ENCODE results near the gene RPUSD3.
"Not testable (repeated sequence)": the region's sequence is repeated elsewhere in the genome, so short reads cannot be mapped to it uniquely, and the experiment has no call there.

RPUSD3 gene

DNA sequence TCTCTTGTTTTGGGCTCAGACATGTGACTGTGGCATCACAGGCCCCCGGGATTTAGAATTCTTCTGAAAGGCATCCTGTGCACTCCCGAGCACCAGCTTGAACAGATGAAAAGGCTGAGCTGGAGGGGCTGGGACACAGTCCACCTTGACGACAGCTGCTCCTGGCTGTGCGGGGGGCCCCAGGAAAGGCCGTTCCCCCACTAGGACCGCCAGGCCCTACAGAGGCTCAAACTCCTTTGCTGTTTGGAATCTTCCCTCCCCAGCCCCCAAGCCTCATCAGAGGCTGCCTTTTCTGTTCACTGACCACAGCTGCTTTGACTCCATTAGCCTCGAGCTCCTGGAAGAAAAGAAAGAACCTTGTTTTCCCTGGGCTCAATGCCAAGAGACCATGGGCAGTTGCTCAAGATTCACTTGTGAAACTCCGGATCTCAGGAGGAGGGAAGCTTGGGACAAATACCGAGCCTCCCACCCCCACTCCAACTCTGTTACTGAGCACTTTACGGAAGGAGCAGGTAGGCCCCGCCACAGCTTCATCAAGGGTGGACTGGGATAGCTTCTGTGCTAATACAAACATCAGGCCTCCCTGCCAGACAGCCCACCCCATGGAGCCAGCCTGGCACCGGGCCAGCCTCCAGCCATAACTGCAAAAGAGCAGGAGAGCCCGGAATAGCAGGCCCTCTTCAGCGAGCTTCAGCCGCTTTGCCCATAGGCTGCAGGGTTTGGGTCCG, 20.6 kb upstream of the RPUSD3 start:
- DNase-seq: no peak

DNA sequence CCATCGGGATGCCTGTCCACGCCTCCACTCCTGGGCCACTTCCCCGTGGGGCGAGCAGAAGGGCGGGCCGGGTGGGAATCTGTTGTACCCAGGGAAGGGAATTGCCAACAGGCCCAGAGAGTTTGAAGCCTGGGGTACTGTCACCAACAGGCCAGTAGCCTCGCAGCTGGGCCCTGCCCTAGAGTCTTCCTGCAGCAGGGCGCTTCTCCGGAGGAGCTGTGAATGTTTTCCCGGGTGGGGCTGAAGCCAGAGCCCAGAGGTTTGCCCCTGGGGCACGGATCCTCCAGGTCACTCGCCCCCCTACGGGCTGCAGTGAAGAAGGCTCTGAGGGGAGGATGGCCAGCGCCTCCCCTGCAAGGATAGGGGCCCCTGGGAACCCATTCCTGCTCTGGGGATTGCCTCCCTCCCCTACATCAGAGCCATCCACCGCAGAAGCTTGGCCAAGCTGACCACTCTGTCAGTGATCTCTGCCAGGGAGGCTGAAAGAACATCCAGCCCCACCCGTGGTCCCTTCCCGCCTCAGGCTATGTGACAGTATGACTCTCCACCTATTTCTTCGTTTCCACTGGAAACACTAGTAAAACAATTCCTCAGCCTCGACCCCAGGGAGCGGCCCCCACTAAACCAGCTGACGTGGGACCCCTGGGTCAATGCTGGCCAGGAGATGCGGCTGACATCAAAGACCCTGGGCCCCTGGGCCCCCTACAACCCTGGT, 19.4 kb upstream of the RPUSD3 start:
- DNase-seq: no peak

DNA sequence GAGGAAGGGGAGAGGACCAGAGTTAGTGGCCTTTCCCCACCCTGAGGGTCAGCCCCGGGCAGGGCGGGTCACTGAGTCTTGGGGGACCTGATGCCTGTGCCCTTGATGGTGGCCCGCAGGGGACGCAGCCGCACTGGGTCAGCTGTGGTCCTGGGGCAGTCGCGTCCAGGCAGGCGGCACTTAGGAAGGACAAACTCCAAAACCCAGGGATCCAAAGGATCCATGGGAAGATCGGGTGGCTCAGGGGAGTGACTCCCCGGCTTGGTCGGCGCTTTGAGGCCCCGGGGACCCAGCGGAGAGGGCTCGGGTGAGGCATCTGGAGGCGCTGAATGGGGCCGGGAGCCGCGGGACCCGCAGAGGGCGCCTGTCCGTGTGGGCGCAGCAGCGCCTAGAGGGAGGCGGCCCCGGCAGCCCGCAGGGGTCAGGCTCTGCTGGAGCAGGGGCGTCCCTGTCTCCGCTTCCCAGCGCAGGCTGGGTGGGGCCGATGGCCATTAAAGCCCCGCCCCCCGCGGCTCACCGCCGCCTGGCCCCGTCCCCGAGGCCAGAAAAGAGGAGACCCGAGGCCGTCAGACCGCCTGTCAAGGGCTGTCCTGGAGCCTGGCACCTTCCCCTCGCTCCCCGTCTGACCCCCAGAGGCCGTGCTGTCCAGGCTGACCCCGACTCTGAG, 18.7 kb upstream of the RPUSD3 start:
- DNase-seq: no peak

DNA sequence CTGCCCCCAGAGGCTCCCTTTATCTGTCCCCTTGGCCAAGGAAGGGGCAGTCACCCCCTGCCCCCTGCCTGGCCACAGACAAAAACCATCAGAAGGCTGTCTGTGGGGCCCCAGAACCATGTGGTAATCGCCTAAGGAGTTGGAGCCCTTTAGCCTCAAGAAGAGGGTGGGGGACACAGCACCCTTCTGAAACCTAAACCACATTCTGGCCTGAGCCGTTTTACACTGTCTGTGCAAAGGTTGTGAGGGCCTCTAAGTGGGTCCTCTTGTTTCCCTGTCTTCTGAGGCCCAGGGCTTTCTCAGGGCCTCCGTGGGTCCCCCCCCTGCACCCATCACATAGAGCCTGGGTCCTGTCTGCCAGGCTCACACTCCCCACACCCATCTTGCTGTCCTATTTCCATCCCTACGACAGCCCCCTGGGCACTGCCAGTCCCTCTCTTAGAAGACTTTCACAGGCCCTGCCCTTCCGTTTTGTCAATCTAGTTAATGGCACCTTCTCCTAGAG, 17.9 kb upstream of the RPUSD3 start:
- no peak for DNase-seq

DNA sequence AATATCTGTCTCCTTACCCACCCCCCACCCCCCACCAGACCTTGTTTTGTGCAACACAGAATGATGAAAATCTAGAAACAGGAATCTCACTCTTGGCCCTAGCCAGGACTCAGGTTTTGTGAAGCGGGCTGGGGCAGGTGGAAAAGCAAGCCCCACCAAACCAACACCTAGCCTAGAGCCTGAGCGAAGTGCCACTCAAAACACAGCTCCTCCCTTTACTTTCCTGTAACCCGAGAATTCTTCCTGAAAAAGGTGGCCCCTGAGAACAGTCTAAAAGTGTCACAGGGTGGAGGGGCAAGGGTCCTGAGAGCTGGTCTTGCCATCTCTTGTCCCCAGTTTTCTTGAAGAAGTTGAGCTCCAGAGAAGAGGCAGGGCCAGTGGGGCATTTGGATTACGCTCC, 17.4 kb upstream of the RPUSD3 start:
- DNase-seq: no peak

DNA sequence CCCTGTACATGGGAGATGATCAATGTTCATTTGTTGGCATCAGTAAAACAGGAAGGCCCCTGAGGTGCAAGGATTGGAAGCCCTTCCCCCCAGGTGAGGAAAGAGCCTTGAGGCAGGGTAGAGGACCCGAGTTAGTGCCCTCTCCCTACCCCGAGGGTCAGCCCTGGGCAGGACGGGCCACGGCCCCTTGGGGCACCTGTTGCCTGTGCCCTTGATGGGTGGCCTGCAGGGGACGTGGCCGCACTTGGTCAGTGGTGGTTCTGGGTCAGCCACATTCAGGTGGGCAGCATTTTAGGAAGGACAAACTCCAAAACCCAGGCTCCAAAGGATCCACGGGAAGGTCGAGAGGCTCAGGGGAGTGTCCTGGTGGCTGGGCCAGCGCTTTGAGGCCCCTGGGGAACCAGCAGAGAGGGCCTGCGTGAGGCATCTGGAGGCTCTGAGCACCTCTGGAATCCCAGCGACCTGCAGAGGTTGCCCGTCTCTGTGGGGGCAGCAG, 15.8 kb upstream of the RPUSD3 start:
- DNase-seq: no peak

DNA sequence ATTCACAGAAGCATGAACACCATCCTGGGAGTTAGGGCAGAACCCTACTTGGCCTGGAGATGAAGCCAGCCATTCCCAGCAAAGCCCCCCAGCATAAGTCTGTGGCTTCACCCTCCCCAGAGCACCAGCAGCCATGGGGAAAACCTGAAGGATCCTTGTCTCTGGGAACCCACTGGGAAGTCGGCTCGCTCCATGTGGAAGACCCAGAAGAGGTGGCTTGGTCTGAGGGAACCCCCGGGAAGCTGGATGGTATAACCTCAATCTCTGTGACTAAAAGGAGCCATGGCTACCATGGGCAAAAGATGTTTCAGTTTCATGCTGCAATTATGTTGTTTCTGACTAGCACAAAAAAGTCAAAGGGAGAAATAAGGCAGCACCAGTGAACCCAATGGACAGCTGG, 11.8 kb upstream of the RPUSD3 start:
- DNase-seq: no peak

DNA sequence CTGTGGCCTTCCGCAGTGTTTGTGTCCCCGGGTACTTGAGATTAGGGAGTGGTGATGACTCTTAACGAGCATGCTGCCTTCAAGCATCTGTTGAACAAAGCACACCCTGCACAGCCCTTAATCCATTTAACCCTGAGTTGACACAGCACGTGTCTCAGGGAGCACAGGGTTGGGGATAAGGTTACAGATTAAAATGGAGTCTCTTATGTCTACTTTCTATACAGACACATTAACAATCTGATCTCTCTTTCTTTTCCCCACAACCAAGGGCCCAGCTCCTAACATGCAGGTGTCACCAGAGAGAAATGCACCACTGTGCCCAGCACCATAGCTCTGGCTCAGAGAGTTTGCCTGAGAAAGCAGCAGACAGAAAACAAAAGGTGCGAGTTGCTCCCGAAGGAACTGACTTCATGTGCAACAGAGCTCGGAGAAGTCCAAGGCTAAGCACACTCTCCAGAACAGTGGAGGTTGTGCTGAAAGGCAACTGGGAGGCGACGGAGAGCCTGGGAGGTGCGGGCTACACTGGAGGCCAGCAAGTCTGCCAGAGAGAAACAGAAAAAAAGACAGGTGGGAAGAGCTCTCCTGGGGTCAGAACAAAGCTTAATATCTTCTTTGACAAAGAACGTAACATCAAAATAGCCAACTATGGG, 10.6 kb upstream of the RPUSD3 start:
- DNase-seq: not testable (repeated sequence)

DNA sequence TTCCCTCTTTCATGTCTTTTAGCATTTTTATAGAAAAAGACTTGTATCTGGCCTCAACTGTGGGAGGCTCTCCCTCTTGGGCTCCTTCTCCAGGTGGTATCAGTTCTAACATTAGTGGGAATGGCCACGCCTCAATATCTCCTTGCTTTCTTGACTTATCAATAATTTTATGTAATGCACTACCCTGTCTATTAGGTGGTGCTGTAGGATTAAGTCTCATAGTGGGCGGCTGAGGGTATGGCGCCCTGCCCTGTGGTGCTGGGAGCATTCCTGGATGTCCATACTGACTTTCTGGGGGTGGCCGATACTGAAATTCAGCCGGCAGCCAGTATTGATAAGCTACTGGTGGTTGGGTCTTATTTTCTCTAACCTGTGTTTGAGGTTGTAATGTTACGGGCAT, 8.7 kb upstream of the RPUSD3 start:
- DNase-seq: no peak

DNA sequence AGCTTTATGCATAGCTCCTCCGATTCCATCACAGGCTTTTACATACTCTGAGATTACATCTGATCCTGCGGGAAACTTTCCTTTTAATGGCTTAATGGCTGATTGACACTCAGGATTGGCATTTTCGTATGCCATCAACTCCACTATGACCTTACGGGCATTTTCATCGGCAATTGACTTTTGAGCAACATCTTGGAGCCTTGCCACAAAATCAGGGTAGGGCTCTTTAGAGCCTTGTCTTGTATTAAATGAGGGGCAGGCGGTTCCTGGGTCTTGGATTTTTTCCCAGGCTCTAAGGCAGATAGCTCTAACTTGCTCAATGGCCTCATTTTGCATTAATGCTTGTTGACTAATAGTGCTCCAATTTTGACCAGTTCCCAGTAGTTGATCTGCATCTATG, 8.1 kb upstream of the RPUSD3 start:
- DNase-seq: not testable (repeated sequence)

DNA sequence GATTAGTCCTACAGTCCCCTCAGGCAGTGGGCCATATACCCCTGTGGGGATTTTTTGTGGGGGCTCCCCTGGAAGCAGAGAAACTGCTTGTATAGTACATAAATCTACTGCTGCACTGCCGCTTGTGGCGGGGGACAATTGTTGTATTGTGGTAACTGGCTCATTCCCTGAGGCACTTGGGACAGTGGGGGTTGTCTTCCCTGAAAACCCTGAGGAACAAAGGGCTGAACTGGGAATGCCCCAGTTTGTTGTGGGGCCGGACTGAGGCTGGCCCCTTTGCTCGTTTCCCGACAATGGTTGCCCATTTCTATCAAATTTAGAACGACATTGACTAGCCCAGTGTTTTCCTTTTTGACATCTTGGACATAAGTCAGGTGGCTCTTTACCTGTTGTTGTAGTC, 7.6 kb upstream of the RPUSD3 start:
- not testable (repeated sequence) for DNase-seq

DNA sequence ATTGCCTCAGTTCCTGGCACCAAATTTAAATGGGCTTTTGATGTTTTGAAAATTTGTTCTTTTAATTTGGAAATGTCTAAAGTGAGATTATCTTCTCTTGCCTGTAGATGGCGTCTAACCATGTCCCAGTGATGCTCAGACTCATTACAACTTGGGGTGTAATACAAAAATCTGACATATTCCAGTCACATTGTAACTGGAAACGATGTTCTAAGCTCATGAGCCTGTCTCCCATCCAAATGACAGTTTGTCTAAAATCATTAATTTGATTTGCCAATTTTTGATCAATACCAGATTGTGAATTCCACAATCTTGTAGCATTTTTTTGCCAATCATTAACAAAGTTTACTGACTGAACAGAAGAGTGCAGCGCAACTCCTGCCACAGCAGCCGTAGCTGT, 5.1 kb upstream of the RPUSD3 start:
- DNase-seq: not testable (repeated sequence)

DNA sequence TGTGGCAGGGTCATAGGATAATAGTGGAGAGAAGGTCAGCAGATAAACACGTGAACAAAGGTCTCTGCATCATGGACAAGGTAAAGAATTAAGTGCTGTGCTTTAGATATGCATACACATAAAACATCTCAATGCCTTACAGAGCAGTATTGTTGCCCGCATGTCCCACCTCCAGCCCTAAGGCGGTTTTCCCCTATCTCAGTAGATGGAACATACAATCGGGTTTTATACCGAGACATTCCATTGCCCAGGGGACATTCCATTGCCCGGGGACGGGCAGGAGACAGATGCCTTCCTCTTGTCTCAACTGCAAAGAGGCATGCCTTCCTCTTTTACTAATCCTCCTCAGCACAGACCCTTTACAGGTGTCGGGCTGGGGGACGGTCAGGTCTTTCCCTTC, 4.1 kb upstream of the RPUSD3 start:
- DNase-seq: not testable (repeated sequence)

DNA sequence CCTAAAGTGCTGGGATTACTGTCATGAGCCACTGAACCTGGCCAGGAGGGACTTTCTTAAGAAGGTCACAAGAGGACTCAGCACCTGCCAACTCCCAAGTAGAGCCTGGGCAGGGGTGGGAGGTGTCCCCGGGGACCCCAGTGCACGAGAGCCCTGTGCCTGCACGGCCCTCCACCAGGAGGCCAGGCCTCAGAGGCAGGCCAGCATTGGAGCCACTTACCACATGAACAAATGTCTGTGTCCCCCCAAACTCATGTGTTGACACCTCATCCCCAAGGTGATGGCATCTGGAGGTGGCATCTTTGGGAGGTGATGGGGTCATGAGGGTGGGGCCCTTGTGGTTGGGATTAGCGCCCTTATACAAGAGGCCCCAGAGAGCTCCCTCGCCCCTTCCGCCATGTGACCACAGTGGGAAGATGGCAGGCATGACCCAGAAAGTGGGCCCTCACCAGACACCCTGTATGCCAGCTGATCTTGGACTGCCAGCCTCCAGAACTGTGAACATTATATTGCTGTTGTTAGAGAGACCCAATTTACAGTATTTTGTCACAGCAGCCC, 3.2 kb upstream of the RPUSD3 start:
- DNase-seq: no peak

DNA sequence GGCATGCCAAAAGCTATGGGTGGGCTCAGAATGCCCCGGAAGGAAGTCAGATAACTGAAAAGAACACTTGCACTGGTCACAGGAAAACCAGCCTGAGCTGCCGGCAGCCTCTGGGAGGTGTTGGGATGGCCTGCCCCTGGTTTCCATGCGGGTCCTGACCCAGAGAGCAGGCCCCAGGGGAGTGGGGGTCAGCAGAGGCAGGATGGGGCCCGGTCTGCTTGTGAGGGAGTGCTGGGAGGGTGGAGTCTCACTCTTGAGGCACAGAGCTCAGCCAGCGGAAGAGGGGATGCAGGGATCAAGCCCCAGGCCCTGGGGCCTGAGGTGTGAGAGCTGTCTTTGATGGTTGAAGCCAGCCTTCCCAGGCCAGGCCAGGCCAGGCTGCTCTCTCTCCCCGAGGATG, 2.4 kb upstream of the RPUSD3 start:
- no peak for DNase-seq

DNA sequence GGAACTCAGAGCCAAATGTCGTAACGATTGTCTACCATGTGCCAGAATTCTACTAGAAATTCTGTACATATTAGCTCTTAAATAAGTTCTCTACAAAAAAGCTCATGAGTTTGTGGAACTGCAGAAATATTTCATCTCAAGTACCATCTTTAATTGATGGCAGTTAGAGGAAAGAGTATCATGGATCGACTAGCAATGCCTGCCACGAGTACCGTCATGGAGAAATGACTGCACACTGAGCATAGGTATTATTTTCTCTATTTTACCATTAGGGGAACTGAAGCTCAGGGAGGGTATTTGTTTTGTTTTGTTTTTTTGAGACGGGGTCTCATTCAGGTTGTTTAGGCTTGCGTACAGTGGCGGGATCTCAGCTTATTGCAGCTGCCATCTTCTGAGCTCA, 2.8 kb downstream of the RPUSD3 start:
- no peak for DNase-seq

DNA sequence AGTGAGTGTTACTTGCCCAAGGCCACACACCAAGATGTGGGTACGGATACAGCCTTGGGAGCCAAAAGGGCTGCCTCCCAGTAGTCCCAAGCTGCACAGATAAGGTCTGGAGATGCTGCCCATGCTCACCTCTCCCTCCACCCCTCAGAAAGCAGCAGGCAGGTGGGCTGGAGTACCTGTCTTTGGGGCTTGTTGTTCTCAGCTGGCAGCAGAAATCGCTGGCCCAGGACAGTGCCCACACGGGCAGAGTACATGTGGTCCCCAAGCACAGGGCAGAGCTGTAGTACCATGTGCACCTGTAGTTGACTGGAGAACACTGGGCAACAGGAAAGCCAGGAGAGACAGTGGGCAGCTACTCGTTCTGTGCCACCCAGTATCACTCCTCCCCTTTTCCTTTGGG, 5.0 kb downstream of the RPUSD3 start:
- DNase-seq: no peak

DNA sequence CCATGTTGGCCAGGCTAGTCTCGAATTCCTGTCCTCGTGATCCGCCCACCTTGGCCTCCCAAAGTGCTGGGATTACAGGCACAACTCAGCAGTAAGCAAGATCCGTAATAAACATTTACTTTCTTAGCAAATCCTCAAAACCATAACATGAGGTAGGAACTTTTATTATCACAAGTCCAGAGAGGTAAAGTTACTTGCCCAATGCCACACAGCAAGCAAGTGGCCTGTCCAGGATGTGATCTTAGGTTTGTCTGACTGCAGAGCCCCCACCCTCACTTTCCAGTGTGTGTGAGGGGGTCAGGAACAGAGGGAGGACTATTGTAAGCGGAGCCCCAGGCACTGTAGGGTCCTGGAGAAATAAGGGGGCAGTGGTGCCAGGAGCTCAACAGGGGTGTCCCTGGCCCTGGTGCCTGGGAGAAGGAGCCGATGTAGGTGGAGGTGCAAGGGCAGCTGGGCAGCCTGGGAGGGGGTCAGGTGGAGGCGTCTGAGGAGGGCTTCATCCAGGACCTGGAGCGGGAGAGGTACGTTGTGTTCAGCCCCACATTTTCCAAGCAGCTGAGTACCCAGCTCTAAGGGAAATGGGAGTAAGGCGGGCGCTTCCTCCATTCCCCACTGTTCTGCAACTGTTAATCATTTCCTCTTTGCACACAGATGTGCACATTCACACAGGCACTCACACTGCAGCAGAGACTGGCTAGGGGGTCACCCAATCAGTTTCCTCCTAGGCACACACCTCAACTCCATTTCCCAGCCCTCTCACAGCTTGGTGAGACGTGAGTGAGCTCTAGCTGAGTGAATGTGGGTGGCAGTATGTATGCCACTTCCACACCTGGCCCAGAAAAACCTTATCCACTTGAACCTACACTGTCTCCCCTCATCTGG, 5.9 kb downstream of the RPUSD3 start:
- DNase-seq: no peak

DNA sequence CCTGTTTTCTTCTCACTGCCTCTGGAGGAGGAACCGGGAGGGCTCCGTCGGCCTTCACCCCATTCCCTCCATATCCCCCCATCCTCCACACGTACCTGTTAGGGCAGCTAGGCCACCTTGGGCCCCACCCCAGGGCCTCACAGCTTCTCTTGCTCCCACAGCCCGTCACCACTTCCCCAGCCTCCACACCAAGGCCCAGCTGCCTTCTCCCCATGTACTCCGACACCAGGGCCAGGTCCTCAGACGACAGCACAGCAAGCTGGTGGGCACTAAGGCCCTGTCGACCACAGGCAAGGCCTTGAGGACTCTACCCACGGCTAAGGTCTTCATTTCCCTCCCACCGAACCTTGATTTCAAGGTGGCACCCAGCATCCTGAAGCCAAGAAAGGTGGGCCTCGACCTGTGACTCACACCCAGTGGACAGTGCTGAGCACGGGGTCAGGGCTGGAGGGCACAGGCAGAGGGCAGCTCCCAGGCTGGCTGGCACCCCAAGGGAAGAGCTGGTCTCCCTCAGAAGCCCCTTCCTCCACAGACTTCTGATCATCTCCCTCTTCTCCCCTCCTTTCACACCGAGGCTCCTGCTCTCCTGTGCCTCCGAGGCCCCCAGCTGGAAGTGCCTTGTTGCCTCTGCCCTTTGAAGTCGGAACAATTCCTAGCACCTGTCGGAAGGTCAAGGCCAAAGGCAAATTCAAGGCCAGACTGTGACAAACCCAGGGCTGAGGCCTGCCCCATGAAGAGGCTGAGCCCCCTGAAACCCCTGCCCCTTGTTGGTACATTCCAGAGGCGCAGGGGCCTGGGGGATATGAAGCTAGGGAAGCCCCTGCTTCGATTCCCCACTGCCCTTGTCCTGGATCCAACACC, 9.1 kb downstream of the RPUSD3 start:
- DNase-seq: no peak

DNA sequence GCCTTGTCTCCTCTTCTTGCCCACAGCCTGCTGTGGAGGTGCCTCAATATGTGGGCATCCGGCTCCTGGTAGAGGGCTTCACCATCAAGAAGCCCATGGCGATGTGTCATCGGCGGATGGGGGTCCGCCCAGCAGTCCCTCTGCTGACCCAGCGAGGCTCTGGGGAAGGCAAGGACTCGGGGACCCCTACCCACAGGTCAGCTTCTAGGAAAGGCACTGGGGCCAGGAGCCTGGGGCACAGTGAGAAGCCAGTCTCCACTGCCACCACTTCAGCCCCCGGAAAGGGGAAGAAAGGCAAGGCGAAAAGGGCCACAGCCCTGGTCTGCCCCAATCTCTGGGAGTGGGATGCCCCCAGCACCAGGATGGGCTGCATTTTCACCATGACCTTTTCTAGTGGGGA, 10.7 kb downstream of the RPUSD3 start:
- no peak for DNase-seq

DNA sequence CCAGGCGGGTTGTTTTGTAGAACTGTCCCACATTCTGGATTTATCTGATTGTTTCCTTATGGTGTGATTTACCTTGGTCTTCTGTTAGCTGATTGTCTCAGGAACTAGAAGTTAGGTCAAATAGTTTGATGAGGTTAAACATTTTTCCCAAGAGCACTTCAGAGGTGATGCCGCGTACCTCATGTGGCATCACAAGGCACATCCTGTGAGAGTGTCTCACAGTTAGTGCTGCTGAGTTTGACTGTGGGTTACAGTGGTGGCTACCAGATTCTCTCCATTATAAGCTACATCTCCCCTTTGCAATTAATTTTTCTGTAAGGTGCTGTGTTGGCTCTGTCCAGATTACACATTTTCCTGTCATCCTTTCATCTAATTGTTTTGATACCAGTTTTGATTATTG, 12.6 kb downstream of the RPUSD3 start:
- DNase-seq: no peak
